ENCODE results near the gene RTCB. TPM values are rescaled to one million over a fixed set of nuclear protein-coding genes. Genes with fewer than 3 reads are reported as not detected.

Gene RTCB
- 10 to 100 TPM; 84.2 to 85.5 TPM for total RNA-seq

GRCh38 chr22:32411829-32412592 lies at the start of gene RTCB:
Gene RTCB (minus strand): TSS chr22:32412247. CDS start chr22:32412156, 91 bp downstream.
- Mint-ChIP-seq H3K27ac (peak within 1 kb of the TSS; percentile 94), H3K9me3 (no peaks in the 10 kb centered on the region), H3K4me3 (peak within 1 kb of the TSS; percentile 91), H3K36me3 (ENCODE audit: low read depth) (peaks cover 21% of the 10 kb centered on the region), H3K27me3 (ENCODE audit: low read depth) (no peaks in the 10 kb centered on the region), H3K4me1 (ENCODE audit: low read depth) (peaks cover 48% of the 10 kb centered on the region)
- CTCF ChIA-PET: interaction anchor here (0.5 to 6.8 kb wide), 8 partner anchors 9 to 385 kb away, joined by 3 to 41 read pairs (median 4); partner anchors contain the start of gene FBXO7
- intact Hi-C loops (cut with micrococcal nuclease): loop anchor here (1.0 to 5.0 kb wide), 4 partner anchors 61 to 750 kb away; partner anchors contain the start of gene PISD
- peak; percentile 96 for DNase-seq

GRCh38 chr22:32457031-32457430 lies 45.0 kb upstream of the RTCB start:
- CTCF ChIA-PET: no interaction called here

GRCh38 chr22:32448980-32449379 lies 36.9 kb upstream of the RTCB start:
- no peak overlapping the region for H3K4me3 Mint-ChIP-seq
- peaks cover 4% of the 10 kb centered on the region for H3K27me3 Mint-ChIP-seq (ENCODE audit: low read depth)
- no peak for DNase-seq
- CTCF ChIA-PET: no interaction called here
- H3K4me1 Mint-ChIP-seq (ENCODE audit: low read depth): no peaks in the 10 kb centered on the region
- no peak overlapping the region for H3K27ac Mint-ChIP-seq
- intact Hi-C loops (cut with micrococcal nuclease): no loop called here
- no peaks in the 10 kb centered on the region for H3K36me3 Mint-ChIP-seq (ENCODE audit: low read depth)
- H3K9me3 Mint-ChIP-seq: no peaks in the 10 kb centered on the region

More at GRCh38 chr22:32457031-32457430, 45.0 kb upstream of the RTCB start:
- Mint-ChIP-seq H3K27ac (no peak overlapping the region), H3K9me3 (no peaks in the 10 kb centered on the region), H3K27me3 (ENCODE audit: low read depth) (peaks cover 28% of the 10 kb centered on the region), H3K4me1 (ENCODE audit: low read depth) (no peaks in the 10 kb centered on the region), H3K4me3 (no peak overlapping the region), H3K36me3 (ENCODE audit: low read depth) (no peaks in the 10 kb centered on the region)
- DNase-seq: no peak
- intact Hi-C loops (cut with micrococcal nuclease): no loop called here

DNA sequence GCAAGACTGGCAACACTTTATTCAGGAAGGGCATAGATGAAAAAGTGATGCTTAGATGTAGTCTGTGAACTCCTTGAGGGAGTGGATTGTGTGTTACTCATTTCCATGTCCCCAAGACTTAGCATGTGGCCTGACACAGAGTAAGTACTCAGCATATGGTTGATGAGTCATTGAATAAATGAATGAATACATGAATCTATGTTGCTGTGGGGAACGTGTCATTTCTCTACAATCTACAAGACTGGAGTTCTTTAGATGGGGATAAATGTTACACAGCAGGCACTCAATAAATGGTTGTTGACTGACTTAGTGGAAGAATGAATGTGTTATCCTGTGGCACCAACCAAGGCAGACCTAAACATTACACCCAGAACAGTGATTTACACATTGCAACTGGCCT lies 34.3 kb upstream of the RTCB start:
- no peak for DNase-seq
- no peaks in the 10 kb centered on the region for H3K27me3 Mint-ChIP-seq (ENCODE audit: low read depth)
- H3K4me3 Mint-ChIP-seq: no peak overlapping the region
- intact Hi-C loops (cut with micrococcal nuclease): no loop called here
- CTCF ChIA-PET: no interaction called here
- no peaks in the 10 kb centered on the region for H3K9me3 Mint-ChIP-seq
- H3K4me1 Mint-ChIP-seq (ENCODE audit: low read depth): no peaks in the 10 kb centered on the region
- H3K27ac Mint-ChIP-seq: no peak overlapping the region
- no peaks in the 10 kb centered on the region for H3K36me3 Mint-ChIP-seq (ENCODE audit: low read depth)

GRCh38 chr22:32444068-32444467 lies 32.0 kb upstream of the RTCB start:
- Mint-ChIP-seq H3K27me3 (ENCODE audit: low read depth) (no peaks in the 10 kb centered on the region), H3K9me3 (no peaks in the 10 kb centered on the region), H3K36me3 (ENCODE audit: low read depth) (no peaks in the 10 kb centered on the region), H3K27ac (no peak overlapping the region), H3K4me3 (no peak overlapping the region), H3K4me1 (ENCODE audit: low read depth) (no peaks in the 10 kb centered on the region)
- peak; percentile 35 for DNase-seq
- intact Hi-C loops (cut with micrococcal nuclease): no loop called here
- CTCF ChIA-PET: no interaction called here

DNA sequence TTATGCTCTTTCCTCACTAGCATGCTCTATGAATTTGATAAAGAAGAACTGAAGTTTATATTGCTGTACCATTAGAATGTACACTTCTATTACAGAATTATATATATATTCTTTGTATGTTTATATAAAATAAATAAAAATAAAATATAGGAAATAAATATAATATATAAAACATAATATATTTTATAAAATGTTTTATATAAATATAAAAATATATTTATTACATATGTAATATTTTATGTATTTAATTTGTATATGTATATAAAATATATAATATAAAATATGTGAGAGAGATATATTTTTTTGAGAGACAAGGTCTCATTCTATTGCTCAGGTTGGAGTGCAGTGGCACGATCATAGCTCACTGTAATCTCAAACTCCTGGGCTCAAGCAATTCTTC lies 18.3 kb upstream of the RTCB start:
- CTCF ChIA-PET: interaction anchor here (0.6 kb wide), 1 partner anchor 384 kb away, joined by 5 read pairs; no protein-coding TSS in a partner anchor
- no peak for DNase-seq
- Mint-ChIP-seq H3K9me3 (no peaks in the 10 kb centered on the region), H3K27me3 (ENCODE audit: low read depth) (peaks cover 10% of the 10 kb centered on the region), H3K4me1 (ENCODE audit: low read depth) (no peaks in the 10 kb centered on the region), H3K4me3 (no peak overlapping the region), H3K36me3 (ENCODE audit: low read depth) (no peaks in the 10 kb centered on the region), H3K27ac (no peak overlapping the region)
- intact Hi-C loops (cut with micrococcal nuclease): no loop called here

- Mint-ChIP-seq H3K36me3 (ENCODE audit: low read depth) (no peaks in the 10 kb centered on the region), H3K4me1 (ENCODE audit: low read depth) (no peaks in the 10 kb centered on the region), H3K27me3 (ENCODE audit: low read depth) (peaks cover 26% of the 10 kb centered on the region), H3K27ac (no peak overlapping the region), H3K4me3 (no peak overlapping the region), H3K9me3 (no peaks in the 10 kb centered on the region)
- no peak for DNase-seq
- CTCF ChIA-PET: no interaction called here
- intact Hi-C loops (cut with micrococcal nuclease): no loop called here
Observed at GRCh38 chr22:32426881-32427280, 14.8 kb upstream of the RTCB start.

- Mint-ChIP-seq H3K9me3 (no peaks in the 10 kb centered on the region), H3K27me3 (ENCODE audit: low read depth) (peaks cover 28% of the 10 kb centered on the region), H3K4me1 (ENCODE audit: low read depth) (no peaks in the 10 kb centered on the region), H3K27ac (no peak overlapping the region), H3K36me3 (ENCODE audit: low read depth) (no peaks in the 10 kb centered on the region), H3K4me3 (no peak overlapping the region)
- DNase-seq: no peak
- intact Hi-C loops (cut with micrococcal nuclease): no loop called here
- CTCF ChIA-PET: interaction anchor here (0.6 kb wide), 1 partner anchor 385 kb away, joined by 3 read pairs; no protein-coding TSS in a partner anchor
Observed at GRCh38 chr22:32423664-32424063, 11.6 kb upstream of the RTCB start.

DNA sequence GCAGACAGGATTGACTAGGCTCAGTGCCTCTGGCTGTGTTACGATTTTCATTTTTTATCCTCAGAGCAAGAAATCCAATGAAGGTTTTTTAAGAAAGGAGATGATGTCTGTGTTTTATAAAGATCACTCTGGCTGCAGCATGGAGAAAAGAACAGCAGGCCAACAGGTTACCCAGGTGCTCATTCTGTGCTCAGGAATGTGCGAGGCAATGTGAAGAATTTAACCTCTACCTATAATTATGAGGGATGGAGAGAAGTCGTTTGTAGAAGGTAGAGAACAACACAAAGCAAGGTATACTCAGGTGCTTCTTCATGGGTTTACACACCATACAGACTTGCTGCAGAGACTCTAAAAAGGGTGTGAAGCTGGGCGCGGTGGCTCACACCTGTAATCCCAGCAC lies 10.0 kb upstream of the RTCB start:
- H3K9me3 Mint-ChIP-seq: no peaks in the 10 kb centered on the region
- CTCF ChIA-PET: no interaction called here
- no peak overlapping the region for H3K27ac Mint-ChIP-seq
- DNase-seq: no peak
- H3K4me1 Mint-ChIP-seq (ENCODE audit: low read depth): no peaks in the 10 kb centered on the region
- no peaks in the 10 kb centered on the region for H3K36me3 Mint-ChIP-seq (ENCODE audit: low read depth)
- peaks cover 32% of the 10 kb centered on the region for H3K27me3 Mint-ChIP-seq (ENCODE audit: low read depth)
- intact Hi-C loops (cut with micrococcal nuclease): no loop called here
- H3K4me3 Mint-ChIP-seq: no peak overlapping the region

- intact Hi-C loops (cut with micrococcal nuclease): no loop called here
- Mint-ChIP-seq H3K27me3 (ENCODE audit: low read depth) (peaks cover 32% of the 10 kb centered on the region), H3K4me3 (no peak overlapping the region), H3K9me3 (no peaks in the 10 kb centered on the region), H3K27ac (no peak overlapping the region), H3K36me3 (ENCODE audit: low read depth) (no peaks in the 10 kb centered on the region), H3K4me1 (ENCODE audit: low read depth) (no peaks in the 10 kb centered on the region)
- CTCF ChIA-PET: no interaction called here
- no peak for DNase-seq
Observed at GRCh38 chr22:32421484-32421883, 9.4 kb upstream of the RTCB start.

DNA sequence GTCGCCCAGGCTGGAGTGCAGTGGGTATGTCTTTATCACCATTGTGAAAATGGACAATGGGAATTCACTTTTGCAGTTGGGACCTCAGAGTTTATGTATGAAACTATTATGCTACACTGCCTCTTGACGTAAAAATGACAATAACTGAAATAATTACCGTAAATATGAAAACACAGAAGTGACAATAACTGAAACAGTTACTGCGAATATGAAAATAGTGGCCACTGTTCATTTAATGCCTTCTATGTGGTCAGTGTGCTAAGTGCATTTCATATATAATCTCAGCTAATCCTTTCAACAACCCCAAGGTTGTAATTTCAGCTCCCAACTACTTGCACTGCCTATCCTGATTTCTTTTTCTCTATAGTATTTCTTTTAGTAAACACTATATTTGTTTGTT lies 5.9 kb upstream of the RTCB start:
- H3K9me3 Mint-ChIP-seq: no peaks in the 10 kb centered on the region
- H3K27me3 Mint-ChIP-seq (ENCODE audit: low read depth): peaks cover 24% of the 10 kb centered on the region
- CTCF ChIA-PET: no interaction called here
- intact Hi-C loops (cut with micrococcal nuclease): no loop called here
- H3K4me3 Mint-ChIP-seq: no peak overlapping the region
- no peaks in the 10 kb centered on the region for H3K36me3 Mint-ChIP-seq (ENCODE audit: low read depth)
- DNase-seq: no peak
- H3K27ac Mint-ChIP-seq: no peak overlapping the region
- H3K4me1 Mint-ChIP-seq (ENCODE audit: low read depth): peaks cover 3% of the 10 kb centered on the region

DNA sequence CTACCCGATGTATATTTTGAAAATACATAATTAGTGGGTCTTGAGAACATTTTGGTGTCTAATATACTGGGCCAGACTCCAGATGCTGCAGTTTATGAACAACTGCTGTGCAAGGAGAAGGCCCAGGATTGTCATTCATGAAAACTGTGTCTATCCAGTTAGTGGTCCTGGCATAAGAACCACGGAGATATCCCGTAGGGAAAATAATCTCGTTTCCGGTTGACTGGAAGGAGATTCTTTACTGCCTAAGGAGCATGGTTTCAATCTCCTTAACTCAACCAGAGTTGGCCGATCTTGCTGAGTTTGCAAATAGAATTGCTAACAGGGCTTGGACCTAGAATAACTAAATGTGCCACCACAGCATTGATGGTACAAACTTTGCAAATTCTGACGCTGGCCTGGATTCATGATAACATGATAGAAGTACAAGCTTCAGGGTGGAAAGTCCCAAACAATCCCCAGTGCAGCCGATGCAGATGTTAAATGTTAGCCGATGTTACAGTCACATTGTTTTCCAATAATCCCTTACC lies 4.6 kb upstream of the RTCB start:
- Mint-ChIP-seq H3K9me3 (no peaks in the 10 kb centered on the region), H3K27ac (no peak overlapping the region), H3K27me3 (ENCODE audit: low read depth) (peaks cover 11% of the 10 kb centered on the region), H3K4me1 (ENCODE audit: low read depth) (peaks cover 10% of the 10 kb centered on the region), H3K36me3 (ENCODE audit: low read depth) (peaks cover 1% of the 10 kb centered on the region), H3K4me3 (no peak overlapping the region)
- CTCF ChIA-PET: no interaction called here
- DNase-seq: no peak
- intact Hi-C loops (cut with micrococcal nuclease): no loop called here

- Mint-ChIP-seq H3K27ac (no peak overlapping the region), H3K27me3 (ENCODE audit: low read depth) (peaks cover 5% of the 10 kb centered on the region), H3K9me3 (no peaks in the 10 kb centered on the region), H3K36me3 (ENCODE audit: low read depth) (peaks cover 3% of the 10 kb centered on the region), H3K4me1 (ENCODE audit: low read depth) (peaks cover 30% of the 10 kb centered on the region), H3K4me3 (no peak overlapping the region)
- intact Hi-C loops (cut with micrococcal nuclease): loop anchor here (5.0 kb wide), 1 partner anchor 752 kb away; the partner anchor contains the start of gene PISD
- no peak for DNase-seq
- CTCF ChIA-PET: interaction anchor here (6.8 kb wide), 1 partner anchor 60 kb away, joined by 41 read pairs; the partner anchor contains the start of gene FBXO7
Observed at GRCh38 chr22:32414191-32414590, 2.1 kb upstream of the RTCB start.
